K562 (cell line): ENCODE results near the gene PPIL6. TPM values are rescaled to one million over a fixed set of nuclear protein-coding genes. Genes with fewer than 3 reads are reported as not detected.
A peak's percentile ranks its signal among the peaks of the same experiment; 100 is the strongest.

Experiments used
- ATAC-seq: fragments of 200-7000 bp; cut with Tn5 transposase; 3 replicates; pipeline ENCODE4 v1.9.1; 2020; ENCODE audit warnings: moderate library complexity
- BruUV-seq: library from RNA; stranded (reverse); fragments of 400-500 nt; replicated peaks from 2 replicates; lab custom pipeline; 2021; lab: Mats Ljungman, UMichigan
- CTCF ChIA-PET: fragments of 300-600 bp; formaldehyde crosslinking; extraction: SDS; loops from one replicate; lab custom pipeline; 2021; ENCODE audit warnings: low intra/inter-chr PET ratio; lab: Yijun Ruan, JAX
- POLR2A ChIA-PET: fragments of 300-600, 350-650 bp; sonication (Branson Sonifier 250); formaldehyde crosslinking; extraction: SDS; loops from one replicate; lab custom pipeline; 2021; ENCODE audit warnings: antibody characterized with exemption, inconsistent platforms; lab: Yijun Ruan, JAX
- DNase-seq, 4 experiments: peaks; one replicate each; pipeline versions ENCODE4 v3.0.0 to v3.0.0-alpha.2; 2011 to 2018; ENCODE audit warnings: low spot score in 3 of 4, mixed read lengths in 3 of 4; ENCODE audit errors: extremely low read depth in 1 of 4
- FAIRE-seq: peaks from 2 replicates; lab custom pipeline; 2011; peaks lifted over from hg19 to GRCh38; lab: Jason Lieb, UNC
- H2AFZ ChIP-seq: 2 replicates; pipeline ENCODE4 v1.6.0; 2011; ENCODE audit warnings: low read depth, low read length, control low read depth, inconsistent platforms
- H3K27ac ChIP-seq: fragments of 200-600 bp; 3 replicates; pipeline ENCODE4 v1.8.0; 2011; ENCODE audit warnings: low read depth, mild to moderate bottlenecking, control low read depth, inconsistent platforms, low read length, moderate library complexity, mixed read lengths; ENCODE audit errors: extremely low read depth
- H3K27me3 ChIP-seq, 2 experiments: fragments of 300-600 bp in 1 of 2; 2 replicates in 1 of 2; 3 replicates in 1 of 2; pipeline versions ENCODE4 v1.6.0 to v1.8.0; 2011; ENCODE audit warnings: inconsistent platforms in 2 of 2, low read length in 2 of 2, mild to moderate bottlenecking in 1 of 2, mixed read lengths in 1 of 2, moderate library complexity in 1 of 2; ENCODE audit not compliant: control insufficient read depth in 2 of 2, insufficient read depth in 2 of 2
- H3K36me3 ChIP-seq: fragments of 300-600 bp; 3 replicates; pipeline ENCODE4 v1.8.0; 2011; ENCODE audit warnings: mild to moderate bottlenecking, low read length, inconsistent platforms; ENCODE audit not compliant: control insufficient read depth, insufficient read depth
- H3K4me1 ChIP-seq, 2 experiments: fragments of 200-600 bp in 1 of 2; replicated peaks in 1 of 2; 2 replicates in 1 of 2; 3 replicates in 1 of 2; pipeline versions ENCODE4 v1.5.1 to v1.8.0; 2011; ENCODE audit warnings: inconsistent platforms in 2 of 2, low read length in 2 of 2, mild to moderate bottlenecking in 1 of 2, mixed read lengths in 1 of 2, moderate library complexity in 1 of 2; ENCODE audit not compliant: control insufficient read depth in 2 of 2, insufficient read depth in 2 of 2
- H3K4me2 ChIP-seq: 2 replicates; pipeline ENCODE4 v1.6.1; 2011; ENCODE audit warnings: low read length, control low read depth, inconsistent platforms, mixed read lengths; ENCODE audit not compliant: insufficient read depth
- H3K4me3 ChIP-seq: fragments of 200-600 bp; sonication (generic), shearing (Covaris generic); 2 replicates; pipeline ENCODE4 v1.5.1; 2016; ENCODE audit warnings: control low read depth, inconsistent platforms
- H3K79me2 ChIP-seq: fragments of 200-600 bp; 3 replicates; pipeline ENCODE4 v1.8.0; 2011; ENCODE audit warnings: low read length, inconsistent platforms; ENCODE audit not compliant: control insufficient read depth, insufficient read depth
- H3K9ac ChIP-seq, 2 experiments: 2 replicates each; pipeline versions ENCODE4 v1.6.0 to v1.6.1; 2011; ENCODE audit warnings: low read depth in 2 of 2, low read length in 2 of 2, control low read depth in 1 of 2, inconsistent platforms in 1 of 2, mild to moderate bottlenecking in 1 of 2, mixed read lengths in 1 of 2; ENCODE audit not compliant: insufficient read depth in 1 of 2
- H3K9me1 ChIP-seq: one replicate; pipeline ENCODE4 v1.6.0; 2011; ENCODE audit warnings: inconsistent platforms, mild to moderate bottlenecking, low read length, moderate library complexity; ENCODE audit not compliant: control insufficient read depth, insufficient read depth
- H3K9me3 ChIP-seq: replicated peaks from 2 replicates; pipeline ENCODE4 v1.5.1; 2011; ENCODE audit warnings: low read depth, low read length, inconsistent platforms; ENCODE audit not compliant: control insufficient read depth, insufficient read depth
- H4K20me1 ChIP-seq: replicated peaks from 2 replicates; pipeline ENCODE4 v1.6.1; 2011; ENCODE audit warnings: low read length, inconsistent platforms, mixed read lengths; ENCODE audit not compliant: control insufficient read depth, insufficient read depth
- ASH1L ChIP-seq: fragments of 450-650 bp; IDR thresholded peaks from 2 replicates; pipeline ENCODE4 v1.6.1; 2018; ENCODE audit warnings: borderline replicate concordance, mild to moderate bottlenecking, low read depth; ENCODE audit not compliant: partially characterized antibody
- BRD4 ChIP-seq: fragments of 200-600 bp; sonication (generic); IDR thresholded peaks from 2 replicates; pipeline ENCODE4 v1.6.1; 2017; ENCODE audit warnings: inconsistent platforms
- CEBPB ChIP-seq: fragments of 450-650 bp; IDR thresholded peaks from 2 replicates; pipeline ENCODE4 v1.6.1; 2016; ENCODE audit warnings: missing genetic modification characterization, missing compliant biosample characterization
- CXXC5 ChIP-seq: fragments of 250-450 bp; sonication (Bioruptor Pico); IDR thresholded peaks from 2 replicates; pipeline ENCODE4 v1.8.0; 2022; ENCODE audit warnings: inconsistent platforms, mild to moderate bottlenecking, moderate library complexity
- DNMT1 ChIP-seq: fragments of 450-650 bp; IDR thresholded peaks from 2 replicates; pipeline ENCODE4 v1.6.1; 2016; ENCODE audit warnings: antibody characterized with exemption, mild to moderate bottlenecking
- EZH2 ChIP-seq: IDR thresholded peaks from 2 replicates; pipeline ENCODE4 v1.6.1; 2012; ENCODE audit warnings: low read depth, mild to moderate bottlenecking, inconsistent platforms, low read length, borderline replicate concordance
- HNRNPL ChIP-seq: fragments of 200-400 bp; formaldehyde crosslinking; IDR thresholded peaks from 2 replicates; pipeline ENCODE4 v1.6.1; 2017; ENCODE audit warnings: low read depth, mild to moderate bottlenecking, low read length
- KDM1A ChIP-seq, 2 experiments: fragments of 450-650 bp; IDR thresholded peaks; 2 replicates each; pipeline ENCODE4 v1.6.1; 2016; ENCODE audit warnings: mild to moderate bottlenecking in 2 of 2
- PHTF2 ChIP-seq: fragments of 250-450 bp; sonication (Bioruptor Pico); IDR thresholded peaks from 2 replicates; pipeline ENCODE4 v1.5.0; 2021; ENCODE audit warnings: mild to moderate bottlenecking
- PKNOX1 ChIP-seq: fragments of 450-650 bp; IDR thresholded peaks from 2 replicates; pipeline ENCODE4 v1.6.1; 2016
- POLR3G ChIP-seq: IDR thresholded peaks from 2 replicates; pipeline ENCODE4 v1.6.1; 2011; ENCODE audit not compliant: insufficient read length, insufficient replicate concordance; ENCODE audit errors: extremely low read depth
- SAFB2 ChIP-seq: fragments of 200-400 bp; formaldehyde crosslinking; IDR thresholded peaks from 2 replicates; pipeline ENCODE4 v1.6.1; 2018; ENCODE audit warnings: borderline replicate concordance, low read length, low read depth, moderate library complexity; ENCODE audit not compliant: severe bottlenecking
- SREBF1 ChIP-seq: fragments of 150-350 bp; IDR thresholded peaks from 2 replicates; pipeline ENCODE4 v1.6.1; 2014; ENCODE audit warnings: antibody characterized with exemption, low read depth, low read length, borderline replicate concordance
- TAF15 ChIP-seq: fragments of 200-400 bp; formaldehyde crosslinking; IDR thresholded peaks from 2 replicates; pipeline ENCODE4 v1.6.1; 2017; ENCODE audit warnings: mild to moderate bottlenecking, low read depth, low read length, moderate library complexity
- VEZF1 ChIP-seq: fragments of 200-800 bp; sonication (Bioruptor generic); IDR thresholded peaks from 2 replicates; pipeline ENCODE4 v1.6.1; 2017; ENCODE audit warnings: missing genetic modification characterization, missing compliant biosample characterization
- ZBTB17 ChIP-seq: fragments of 450-650 bp; formaldehyde crosslinking; IDR thresholded peaks from 2 replicates; pipeline ENCODE4 v1.4.0; 2020; ENCODE audit warnings: mild to moderate bottlenecking
- WGBS: fragments of 100-300 bp; shearing (Covaris generic); methylation state at CpG from one replicate; pipeline ENCODE4 v1.1.6; 2016; ENCODE audit warnings: low coverage, mixed read lengths; ENCODE audit not compliant: insufficient coverage; ENCODE audit errors: missing lambda C conversion rate; 5-methylcytosine and 5-hydroxymethylcytosine counted together
- in situ Hi-C: fragments of 300-500 bp; cut with MboI; formaldehyde crosslinking; loops from 4 replicates; pipeline ENCODE4 v1.15.0; 2018; ENCODE audit warnings: inconsistent platforms, mixed read lengths
- intact Hi-C: fragments of 100-400 bp; cut with micrococcal nuclease; formaldehyde crosslinking; loops from 2 replicates; pipeline ENCODE4 v1.14.2; 2022
- polyA plus RNA-seq, 8 experiments: library from polyadenylated mRNA; depleted of rRNA in 4 of 8; stranded (reverse) in 5 of 8; unstranded in 3 of 8; fragments of >200 nt; fragmentation: Nextera tagmentation in 2 of 8; fragmentation: Illumina TruSeq in 1 of 8; extraction: Ambion mirVana in 2 of 8; extraction: Trizol in 1 of 8; gene quantifications; 2 replicates each; pipeline versions ENCODE4 v1.2.1 to v1.2.3, GENCODE V29; 2011 to 2014; ENCODE audit warnings: inconsistent platforms in 1 of 8, missing spikeins in 1 of 8
- total RNA-seq, 7 experiments: library from RNA; depleted of rRNA in 6 of 7; stranded (reverse); fragments of >200 nt in 6 of 7; fragmentation: Illumina TruSeq in 2 of 7; extraction: Trizol in 2 of 7; gene quantifications; 2 replicates each; pipeline versions ENCODE4 v1.2.1 to v1.2.3, GENCODE V29; 2011 to 2021; ENCODE audit warnings: low replicate concordance in 1 of 7
- TF ChIP-seq, protein P1 (sequence below), 2 experiments: IDR thresholded peaks; 2 replicates each; pipeline ENCODE4 v1.6.1; 2011; ENCODE audit warnings: borderline replicate concordance in 1 of 2, control low read depth in 1 of 2, low read depth in 1 of 2, low read length in 1 of 2, mild to moderate bottlenecking in 1 of 2, mixed read lengths in 1 of 2, moderate library complexity in 1 of 2; ENCODE audit not compliant: insufficient read depth in 1 of 2, insufficient read length in 1 of 2, poor library complexity in 1 of 2, severe bottlenecking in 1 of 2; ENCODE audit errors: extremely low read depth in 1 of 2

PPIL6 gene
- total and polyA plus RNA-seq, 9 of the 15 experiments (the other 6 are each of a cell fraction or from before 2014, with no cell fraction given), result 0.03 to 0.98 (median 0.41) TPM; not detected in 1

DNA sequence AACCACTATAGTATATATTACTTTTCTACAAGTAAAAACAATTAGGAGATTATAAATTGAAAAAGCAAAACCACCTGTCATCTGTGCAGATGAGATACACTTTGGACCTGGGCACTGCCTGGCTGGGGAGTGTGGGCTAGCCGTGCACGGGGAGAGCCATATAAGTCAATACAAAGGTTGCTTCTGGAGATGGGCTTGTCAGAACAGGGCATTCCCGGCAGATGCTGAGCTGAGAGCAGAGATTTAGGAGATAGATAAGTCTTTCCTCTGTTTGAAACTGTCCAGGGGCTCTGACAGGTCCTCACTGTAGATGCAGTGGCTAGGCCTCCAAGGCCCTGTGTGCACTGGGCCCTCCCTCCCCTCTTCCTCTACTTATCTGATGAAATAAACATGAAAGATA lies 92.6 kb downstream of the PPIL6 start (continued):
- TF ChIP-seq PHTF2 (CRISPR knock-in tag) (no peak), PKNOX1 (0 out of 2 replicates have a peak, but pooled peaks have one; percentile 5), BRD4 (no peak), CXXC5 (0 out of 2 replicates have a peak, but pooled peaks have one; percentile 8), KDM1A (IDR thresholded peaks at IDR 0.05) (no peak)
- TF ChIP-seq, protein P1, sequence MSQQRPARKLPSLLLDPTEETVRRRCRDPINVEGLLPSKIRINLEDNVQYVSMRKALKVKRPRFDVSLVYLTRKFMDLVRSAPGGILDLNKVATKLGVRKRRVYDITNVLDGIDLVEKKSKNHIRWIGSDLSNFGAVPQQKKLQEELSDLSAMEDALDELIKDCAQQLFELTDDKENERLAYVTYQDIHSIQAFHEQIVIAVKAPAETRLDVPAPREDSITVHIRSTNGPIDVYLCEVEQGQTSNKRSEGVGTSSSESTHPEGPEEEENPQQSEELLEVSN (IDR thresholded peaks at IDR 0.05; ENCODE audit: borderline replicate concordance in 1 of 2, extremely low read depth in 1 of 2, insufficient read depth in 1 of 2, insufficient read length in 1 of 2, low read depth in 1 of 2, low read length in 1 of 2, poor library complexity in 1 of 2, severe bottlenecking in 1 of 2), result no peak
- TF ChIP-seq, all 486 proteins: peak for 6

DNA sequence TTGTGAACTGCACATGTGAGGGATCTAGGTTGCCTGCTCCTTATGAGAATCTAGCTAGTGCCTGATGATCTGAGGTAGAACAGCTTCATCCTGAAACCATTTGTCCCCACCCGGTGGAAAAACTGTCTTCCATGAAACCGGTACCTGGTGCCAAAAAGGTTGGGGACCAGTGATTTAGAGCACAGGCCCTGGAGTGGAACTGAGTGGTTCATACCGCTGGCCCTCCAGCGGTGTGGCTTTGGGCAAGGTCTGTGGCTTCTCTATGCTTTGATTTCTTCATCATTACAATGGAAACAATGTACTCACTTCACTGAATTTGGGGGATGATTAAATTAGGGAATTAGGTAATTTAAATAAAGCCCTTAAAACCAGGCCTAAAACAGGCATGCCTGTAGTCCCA lies 94.4 kb downstream of the PPIL6 start:
- Histone ChIP-seq H2AFZ (0 out of 2 replicates have a peak overlapping the region, but pooled peaks have one; percentile 17), H3K9me3 (no peaks in the 10 kb centered on the region), H3K4me2 (no peak overlapping the region), H3K27ac (no peak overlapping the region), H3K79me2 (no peaks in the 10 kb centered on the region), H4K20me1 (no peaks in the 10 kb centered on the region), H3K4me3 (no peak overlapping the region), H3K27me3 (no peaks in the 10 kb centered on the region), H3K36me3 (no peaks in the 10 kb centered on the region), H3K9me1 (no peaks in the 10 kb centered on the region), H3K4me1 (peaks cover 39 to 50% of the 10 kb centered on the region in 2 experiments), H3K9ac (no peak overlapping the region)
- DNase-seq (no peak), FAIRE-seq (no peak), ATAC-seq (no peak)
- intact Hi-C loops, result no loop called here
- WGBS, result 68% methylated on average over 4 of the region's 4 CpGs
- no TSS peak for BruUV-seq
- in situ Hi-C loops, result no loop called here
- POLR2A ChIA-PET, result interaction anchor here (0.7 kb wide), 1 partner anchor 15 kb away, joined by 3 read pairs; no protein-coding TSS in a partner anchor
- CTCF ChIA-PET, result no interaction called here
- TF ChIP-seq SREBF1 (no peak), ZBTB17 (no peak), HNRNPL (no peak), ASH1L (no peak), EZH2 (no peak), TAF15 (no peak), SAFB2 (no peak), CEBPB (no peak), VEZF1 (CRISPR knock-in tag) (no peak), DNMT1 (no peak), POLR3G (no peak)
